ENCODE measurements around the gene PRRC1.

GRCh38 chr5:127583866-127584265 lies 66.4 kb downstream of the PRRC1 start:
- TF ChIP-seq POLR2A (IDR thresholded peaks at IDR 0.05) (no peak), CTCF (IDR thresholded peaks at IDR 0.05) (no peak)
